Esophagus (tissue), 2 donors: ENCODE data around the gene ISG15. TPM values are rescaled to one million over a fixed set of nuclear protein-coding genes. Genes with fewer than 3 reads are reported as not detected.
"Not testable (repeated sequence)": the region's sequence is repeated elsewhere in the genome, so short reads cannot be mapped to it uniquely, and the experiment has no call there.

Source experiments
- H3K27ac ChIP-seq, 2 donors: one replicate each; pipeline ENCODE4 v1.5.1; 2013; ENCODE audit warnings: low read depth in 2 of 2, mild to moderate bottlenecking in 2 of 2, inconsistent platforms in 1 of 2, low read length in 1 of 2, moderate library complexity in 1 of 2
- H3K27me3 ChIP-seq, 2 donors: one replicate each; pipeline ENCODE4 v1.6.1; 2013; ENCODE audit warnings: low read length in 2 of 2, control low read depth in 1 of 2, mild to moderate bottlenecking in 1 of 2; ENCODE audit not compliant: insufficient read depth in 2 of 2, control insufficient read depth in 1 of 2
- H3K36me3 ChIP-seq, 2 donors: one replicate each; pipeline ENCODE4 v1.6.1; 2013; ENCODE audit warnings: low read length in 1 of 2; ENCODE audit not compliant: control insufficient read depth in 2 of 2, insufficient read depth in 2 of 2
- H3K4me1 ChIP-seq, 2 donors: one replicate each; pipeline ENCODE4 v1.6.1; 2013; ENCODE audit warnings: low read length in 1 of 2; ENCODE audit not compliant: control insufficient read depth in 2 of 2, insufficient read depth in 2 of 2
- H3K4me3 ChIP-seq, 2 donors: one replicate each; pipeline ENCODE4 v1.5.1; 2013; ENCODE audit warnings: low read length in 2 of 2, mild to moderate bottlenecking in 2 of 2, low read depth in 1 of 2, moderate library complexity in 1 of 2
- H3K9me3 ChIP-seq, 2 donors: one replicate each; pipeline ENCODE4 v1.6.1; 2013; ENCODE audit warnings: mild to moderate bottlenecking in 2 of 2, low read depth in 1 of 2, low read length in 1 of 2, moderate library complexity in 1 of 2; ENCODE audit not compliant: control insufficient read depth in 2 of 2, insufficient read depth in 1 of 2
- WGBS, 2 donors: extraction: QIAGEN DNeasy Blood & Tissue Kit; methylation state at CpG; one replicate each; pipeline ENCODE4 v1.1.7; 2013; 5-methylcytosine and 5-hydroxymethylcytosine counted together
- polyA plus RNA-seq, 2 donors: library from polyadenylated mRNA; stranded (reverse); fragments of 200-250 nt; gene quantifications; one replicate each; pipeline ENCODE4 v1.2.3, GENCODE V29; 2013
- donor health status: healthy with polysubstance abuse.
- donor health status: Bipolar disorder and iron deficiency.

The ISG15 gene
- polyA plus RNA-seq, 2 donors: 17.8 to 40.7 TPM

- Histone ChIP-seq H3K27me3 (no peaks in the 10 kb centered on the region), H3K4me3 (no peak overlapping the region), H3K4me1 (peaks cover 0 to 23% of the 10 kb centered on the region in 2 donors), H3K36me3 (peaks cover 0 to 14% of the 10 kb centered on the region in 2 donors), H3K9me3 (no peaks in the 10 kb centered on the region), H3K27ac (peak overlapping the region; percentile 74 to 93)
- 58 to 63% methylated on average over 9 of the region's 9 CpGs for WGBS, 2 donors
Measured at GRCh38 chr1:975365-975764, 37.9 kb upstream of the ISG15 start.

GRCh38 chr1:975896-976683 is 37.2 kb upstream of the ISG15 start:
- Histone ChIP-seq H3K36me3 (peaks cover 0 to 14% of the 10 kb centered on the region in 2 donors), H3K4me1 (peaks cover 0 to 17% of the 10 kb centered on the region in 2 donors), H3K27ac (peak overlapping the region; percentile 74 to 93), H3K27me3 (no peaks in the 10 kb centered on the region), H3K9me3 (no peaks in the 10 kb centered on the region), H3K4me3 (peak overlapping the region in 1 of 2 donors; percentile 41)
- 2 to 4% methylated on average over 35 to 40 of the region's 40 CpGs for WGBS, 2 donors

GRCh38 chr1:976791-977190 is 36.5 kb upstream of the ISG15 start:
- not testable (repeated sequence) for H3K27me3 ChIP-seq, H3K4me3 ChIP-seq

GRCh38 chr1:978069-978834 is 35.0 kb upstream of the ISG15 start:
- Histone ChIP-seq H3K9me3 (peaks cover 0 to 4% of the 10 kb centered on the region in 2 donors), H3K36me3 (peaks cover 0 to 10% of the 10 kb centered on the region in 2 donors), H3K4me1 (peaks cover 0 to 10% of the 10 kb centered on the region in 2 donors), H3K27ac (no peak overlapping the region), H3K4me3 (no peak overlapping the region), H3K27me3 (no peaks in the 10 kb centered on the region)
- WGBS, 2 donors: 70 to 76% methylated on average over 34 to 44 of the region's 44 CpGs

More at GRCh38 chr1:976791-977190, 36.5 kb upstream of the ISG15 start:
- WGBS, 2 donors: 43 to 63% methylated on average over 12 to 17 of the region's 39 CpGs
- not testable (repeated sequence) for H3K27ac ChIP-seq, H3K9me3 ChIP-seq
- Histone ChIP-seq H3K4me1 (peaks cover 0 to 14% of the 10 kb centered on the region in 2 donors), H3K36me3 (peaks cover 0 to 14% of the 10 kb centered on the region in 2 donors)

- peaks cover 0 to 4% of the 10 kb centered on the region in 2 donors for H3K9me3 ChIP-seq
- H3K4me3 ChIP-seq: no peak overlapping the region
- H3K36me3 ChIP-seq: peaks cover 0 to 7% of the 10 kb centered on the region in 2 donors
- H3K27ac ChIP-seq: no peak overlapping the region
- WGBS, 2 donors: 83 to 84% methylated on average over 49 to 60 of the region's 60 CpGs
- peaks cover 0 to 10% of the 10 kb centered on the region in 2 donors for H3K4me1 ChIP-seq
- peaks cover 0 to 2% of the 10 kb centered on the region in 2 donors for H3K27me3 ChIP-seq
Measured at GRCh38 chr1:978835-979743, 34.2 kb upstream of the ISG15 start.

- 54 to 75% methylated on average over 9 of the region's 9 CpGs for WGBS, 2 donors
- Histone ChIP-seq H3K27ac (no peak overlapping the region), H3K9me3 (peaks cover 0 to 4% of the 10 kb centered on the region in 2 donors), H3K27me3 (peaks cover 0 to 2% of the 10 kb centered on the region in 2 donors), H3K36me3 (peaks cover 0 to 3% of the 10 kb centered on the region in 2 donors), H3K4me3 (no peak overlapping the region), H3K4me1 (peaks cover 0 to 10% of the 10 kb centered on the region in 2 donors)
Measured at GRCh38 chr1:979744-980072, 33.6 kb upstream of the ISG15 start.

- H3K27me3 ChIP-seq: peaks cover 0 to 2% of the 10 kb centered on the region in 2 donors
- no peak overlapping the region for H3K27ac ChIP-seq
- no peak overlapping the region for H3K4me3 ChIP-seq
- peaks cover 0 to 4% of the 10 kb centered on the region in 2 donors for H3K9me3 ChIP-seq
- H3K36me3 ChIP-seq: peaks cover 0 to 3% of the 10 kb centered on the region in 2 donors
- 56 to 65% methylated on average over 13 of the region's 13 CpGs for WGBS, 2 donors
- H3K4me1 ChIP-seq: peaks cover 0 to 10% of the 10 kb centered on the region in 2 donors
Measured at GRCh38 chr1:980137-980571, 33.1 kb upstream of the ISG15 start.

GRCh38 chr1:980602-981395 is 32.5 kb upstream of the ISG15 start:
- 64 to 73% methylated on average over 35 of the region's 35 CpGs for WGBS, 2 donors
- Histone ChIP-seq H3K4me3 (no peak overlapping the region), H3K27me3 (peaks cover 0 to 2% of the 10 kb centered on the region in 2 donors), H3K4me1 (peaks cover 0 to 5% of the 10 kb centered on the region in 2 donors), H3K36me3 (no peaks in the 10 kb centered on the region), H3K27ac (no peak overlapping the region), H3K9me3 (peaks cover 0 to 4% of the 10 kb centered on the region in 2 donors)
